Measurements from ENCODE around the gene PFKFB4.

PFKFB4 gene

DNA sequence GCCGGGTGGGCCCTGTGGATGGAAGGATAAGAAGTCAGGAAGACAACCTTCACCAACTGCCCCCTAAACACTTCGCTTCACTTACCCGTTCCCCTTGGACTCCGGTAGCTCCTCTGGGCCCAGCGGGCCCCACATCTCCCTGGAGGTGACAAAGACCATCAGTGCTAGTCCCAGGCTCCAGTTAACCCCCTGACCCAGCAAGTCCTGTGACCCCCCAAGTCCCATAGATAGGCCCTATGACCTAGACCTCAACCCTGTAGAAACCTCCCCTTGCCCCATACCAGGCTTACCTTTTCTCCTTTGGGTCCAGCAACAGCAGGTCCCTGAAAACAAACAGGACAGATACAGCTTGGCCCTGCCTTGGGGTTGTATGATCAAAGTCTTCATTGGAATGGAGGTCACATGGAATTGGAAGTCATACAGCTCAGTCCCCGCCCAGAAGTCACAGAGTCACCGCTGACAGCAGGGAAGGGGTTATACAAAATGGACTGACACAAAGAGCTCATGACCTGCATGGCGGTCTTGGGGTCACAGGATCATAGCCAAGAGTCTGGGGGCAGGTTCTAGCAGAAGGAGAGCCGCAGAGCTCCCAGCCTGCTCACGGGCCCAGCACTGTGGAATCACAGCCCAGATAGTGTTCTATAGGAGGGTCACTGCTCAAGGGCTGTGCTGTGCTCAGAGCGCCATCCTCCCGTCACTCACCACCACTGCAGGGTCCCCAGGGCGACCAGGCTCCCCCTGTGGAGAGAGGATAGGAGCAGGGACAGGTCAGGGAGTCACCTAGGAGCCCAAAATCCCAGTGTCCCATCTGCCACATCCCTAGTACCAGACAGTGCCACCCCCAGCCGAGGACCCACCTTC is 25.2 kb upstream of the PFKFB4 start:
- no peak for DNase-seq

DNA sequence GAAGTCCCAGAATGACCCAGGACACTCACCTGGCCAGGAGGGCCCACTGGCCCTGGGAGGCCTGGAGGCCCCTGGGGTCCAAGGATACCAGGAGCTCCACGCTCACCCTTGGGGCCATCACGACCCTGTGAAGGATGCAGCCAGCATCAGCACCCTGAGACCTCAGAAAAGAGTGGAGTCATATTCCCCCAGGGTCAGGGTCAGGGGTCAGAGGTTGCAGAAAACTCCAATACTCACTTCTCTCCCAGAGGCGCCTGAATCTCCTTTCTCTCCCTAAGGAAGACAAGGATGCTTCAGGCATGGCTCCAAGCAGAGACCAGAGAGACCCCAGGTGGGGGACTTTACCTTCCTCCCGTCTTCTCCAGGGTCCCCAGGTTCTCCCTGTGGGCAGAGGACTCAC is 20.0 kb upstream of the PFKFB4 start:
- DNase-seq, result no peak

DNA sequence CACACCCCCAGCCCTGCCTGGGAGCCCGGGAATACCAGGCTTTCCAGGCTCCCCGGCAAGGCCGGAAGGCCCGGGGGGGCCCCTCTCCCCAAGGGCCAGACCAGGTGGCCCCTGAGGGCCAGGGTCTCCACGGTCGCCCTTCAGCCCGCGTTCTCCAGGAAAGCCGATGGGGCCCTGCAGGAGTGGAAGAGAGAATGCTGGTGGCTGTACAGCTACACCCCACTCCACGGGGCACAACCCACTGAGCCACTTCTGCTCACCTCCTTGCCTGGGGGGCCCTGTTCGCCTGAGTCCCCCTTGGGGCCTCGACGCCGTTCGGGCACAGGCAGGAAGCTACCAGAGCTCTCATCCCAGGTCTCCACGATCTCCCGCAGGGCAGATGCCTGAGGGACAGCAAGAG is 18.8 kb upstream of the PFKFB4 start:
- DNase-seq, result no peak

DNA sequence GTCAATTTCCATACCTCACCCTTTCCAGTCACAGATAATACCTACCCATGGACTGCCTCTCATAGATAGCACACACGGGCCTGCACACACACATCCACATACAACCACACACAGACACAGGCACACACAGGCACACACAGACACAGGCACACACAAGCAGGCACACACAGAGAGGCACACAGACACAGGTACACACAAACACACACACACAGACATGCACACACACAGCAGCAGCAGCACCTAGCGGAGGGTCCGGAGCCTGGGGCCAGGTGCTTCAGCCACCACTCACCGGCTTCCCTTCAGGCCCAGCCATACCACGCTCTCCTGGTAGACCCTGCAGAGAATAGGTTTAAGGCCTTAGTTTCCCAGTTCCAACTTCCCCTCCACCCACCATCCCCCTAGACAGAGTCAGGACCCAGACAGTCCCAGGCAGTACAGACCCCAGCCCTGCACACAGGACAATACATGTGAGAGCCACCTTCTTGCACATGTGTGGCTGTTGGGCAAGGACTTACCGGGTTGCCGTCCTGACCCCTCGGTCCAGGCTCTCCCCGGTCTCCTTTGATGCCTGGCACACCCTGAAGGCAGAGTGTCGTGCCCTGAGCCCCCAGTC is 17.5 kb upstream of the PFKFB4 start:
- DNase-seq, result no peak

DNA sequence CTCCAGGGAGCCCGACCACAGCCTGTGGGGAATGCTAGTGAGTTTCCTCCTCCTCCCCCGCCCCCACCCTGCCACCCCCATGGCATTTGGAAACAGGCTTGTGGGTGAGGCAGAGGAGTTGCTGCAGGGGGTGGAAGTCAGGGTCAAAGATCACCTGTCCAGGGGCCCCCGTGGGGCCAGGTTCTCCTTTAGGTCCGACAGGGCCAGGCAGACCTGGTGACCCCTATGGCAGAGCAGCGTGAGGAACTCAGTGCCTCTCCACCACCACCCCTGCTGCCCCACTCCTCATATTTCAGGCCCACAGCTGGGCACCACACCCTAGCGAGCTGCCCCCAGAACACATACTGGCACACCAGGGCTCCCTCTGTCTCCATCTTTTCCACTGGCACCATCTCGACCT is 15.9 kb upstream of the PFKFB4 start:
- DNase-seq, result no peak

DNA sequence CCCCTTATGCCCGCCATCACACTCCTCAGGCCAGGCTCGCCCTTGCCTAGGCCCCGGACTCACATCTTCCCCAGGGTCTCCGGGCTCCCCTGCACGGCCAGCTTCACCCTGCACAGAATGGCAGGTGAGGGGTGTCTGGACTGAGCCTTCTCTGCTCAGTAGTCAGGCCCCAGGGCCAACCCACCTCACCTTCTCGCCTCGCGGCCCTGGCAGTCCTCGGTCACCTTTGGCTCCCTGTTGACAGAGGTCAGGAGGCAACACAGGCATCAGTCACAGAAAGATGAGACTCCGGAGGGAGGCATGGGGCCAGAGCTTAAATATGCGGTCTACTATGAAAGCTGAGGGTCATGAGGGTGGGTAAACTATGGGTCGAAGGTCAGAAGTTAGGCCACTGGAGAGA is 15.3 kb upstream of the PFKFB4 start:
- DNase-seq, result no peak

DNA sequence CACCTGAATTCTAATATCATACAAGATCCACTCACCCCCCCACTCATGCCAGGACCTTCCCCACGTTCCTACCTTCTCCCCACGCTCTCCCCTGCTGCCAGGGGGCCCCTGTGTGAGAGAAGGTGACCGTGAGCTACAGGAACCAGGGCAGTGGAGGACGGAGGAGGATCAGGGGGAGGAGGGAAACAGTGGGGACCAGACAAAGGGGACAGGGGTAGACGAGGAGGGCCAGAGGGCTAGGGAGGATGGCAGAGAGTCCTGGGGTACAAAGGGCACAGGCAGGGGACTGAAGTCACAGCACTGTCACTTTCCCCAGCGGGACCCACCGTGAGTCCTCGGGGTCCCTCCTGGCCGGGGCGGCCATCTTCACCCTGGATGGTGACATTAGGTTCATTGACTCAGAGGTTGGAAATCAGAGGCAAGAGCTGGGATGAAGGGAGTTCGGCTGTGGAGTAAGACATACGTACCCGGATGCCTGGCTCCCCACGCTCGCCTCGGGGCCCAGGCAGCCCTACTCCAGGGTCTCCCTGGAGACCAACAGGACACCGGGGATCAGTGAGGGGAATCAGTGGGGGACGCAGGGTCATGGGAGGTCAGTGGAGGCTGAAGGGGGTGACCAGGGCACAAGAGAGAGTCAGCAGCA is 13.3 kb upstream of the PFKFB4 start:
- no peak for DNase-seq

DNA sequence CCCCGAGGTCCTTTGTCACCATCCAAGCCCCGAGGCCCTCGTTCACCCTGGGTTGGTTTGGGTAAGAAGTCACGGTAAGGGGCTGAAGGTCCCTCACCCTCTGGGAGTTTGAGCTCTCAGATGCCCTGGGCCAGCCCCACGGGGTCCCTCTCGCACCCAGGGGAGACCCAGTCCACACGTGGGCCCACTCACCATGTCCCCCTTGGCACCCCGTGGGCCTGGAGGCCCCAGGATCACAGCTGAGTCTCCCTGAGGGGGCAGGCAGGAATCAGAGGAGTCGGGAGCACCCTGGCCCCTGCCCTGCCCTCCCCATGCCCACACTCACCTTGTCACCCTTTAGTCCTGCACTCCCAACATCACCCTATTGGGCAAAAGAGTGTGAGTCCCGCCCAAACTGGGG is 12.8 kb upstream of the PFKFB4 start:
- no peak for DNase-seq

DNA sequence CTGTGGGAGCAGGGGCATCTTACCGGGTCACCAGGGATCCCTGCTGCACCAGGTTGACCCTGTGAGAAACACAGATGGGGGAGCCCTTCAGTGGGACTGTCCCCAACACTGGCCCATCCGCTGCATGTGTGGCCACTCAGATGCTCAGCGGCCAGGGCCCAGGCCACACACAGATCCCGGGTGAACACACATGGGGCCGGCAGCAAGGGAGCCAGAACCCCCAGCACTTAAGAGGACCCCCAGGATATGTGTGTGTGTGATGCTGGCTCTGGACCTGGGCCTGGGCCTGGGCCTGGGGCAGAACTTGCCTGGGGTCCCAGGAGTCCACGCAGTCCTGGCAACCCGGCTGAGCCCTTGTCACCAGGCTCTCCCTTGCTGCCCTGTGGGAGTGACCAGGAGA is 11.9 kb upstream of the PFKFB4 start:
- no peak for DNase-seq

DNA sequence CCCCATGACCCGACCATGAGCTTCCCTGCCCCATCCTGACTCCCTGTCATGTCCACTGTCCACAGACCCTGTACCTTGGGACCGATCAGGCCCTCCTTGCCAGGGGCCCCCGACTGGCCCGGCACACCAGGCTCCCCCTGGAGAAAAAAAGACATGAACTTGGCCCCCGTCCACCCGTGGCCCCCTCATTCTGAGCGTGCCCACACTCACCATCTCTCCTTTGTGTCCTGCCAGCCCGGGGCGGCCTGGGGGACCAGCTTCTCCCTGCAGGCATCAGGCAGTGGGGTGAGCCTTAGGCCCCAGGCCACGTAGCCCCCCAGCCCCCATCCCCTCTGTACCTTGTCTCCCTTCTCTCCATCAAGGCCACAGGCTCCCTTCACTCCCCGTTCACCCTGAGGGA is 10.9 kb upstream of the PFKFB4 start:
- no peak for DNase-seq

DNA sequence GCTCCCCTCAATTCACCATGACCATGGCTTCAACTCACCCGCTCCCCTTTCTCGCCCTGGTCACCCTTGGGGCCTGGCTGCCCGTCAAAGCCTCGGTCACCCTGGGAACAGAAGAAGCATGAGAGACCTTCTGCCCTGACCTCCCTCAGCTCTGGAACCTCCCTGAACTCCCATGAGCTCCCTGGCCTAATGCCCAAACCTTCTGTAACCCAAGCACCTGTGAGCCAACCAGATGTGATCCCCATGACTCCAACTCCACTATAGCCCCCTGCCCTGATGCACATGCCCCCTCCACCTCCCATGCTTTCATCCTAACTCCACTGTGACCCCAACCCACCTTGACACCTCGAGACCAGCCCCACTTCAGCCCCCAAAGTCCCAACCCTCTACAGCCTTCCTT is 10.5 kb upstream of the PFKFB4 start:
- DNase-seq, result no peak

DNA sequence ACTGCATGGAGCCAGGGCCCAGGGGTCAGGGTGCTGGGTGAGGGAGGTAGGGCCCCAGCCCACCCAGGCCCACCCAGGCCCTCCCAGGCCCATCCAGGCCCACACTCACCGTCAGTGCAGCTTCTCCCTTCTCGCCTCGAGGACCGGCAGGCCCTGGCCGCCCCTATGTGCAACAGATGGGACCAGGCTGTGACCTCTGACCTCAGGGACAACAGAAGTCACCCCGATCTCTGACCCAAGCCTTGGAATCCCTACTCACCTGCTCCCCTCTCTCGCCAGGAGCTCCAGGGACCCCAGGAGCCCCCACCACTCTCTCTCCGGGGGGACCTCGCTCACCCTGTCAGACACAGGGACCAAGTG is 9.8 kb upstream of the PFKFB4 start:
- DNase-seq, result no peak

DNA sequence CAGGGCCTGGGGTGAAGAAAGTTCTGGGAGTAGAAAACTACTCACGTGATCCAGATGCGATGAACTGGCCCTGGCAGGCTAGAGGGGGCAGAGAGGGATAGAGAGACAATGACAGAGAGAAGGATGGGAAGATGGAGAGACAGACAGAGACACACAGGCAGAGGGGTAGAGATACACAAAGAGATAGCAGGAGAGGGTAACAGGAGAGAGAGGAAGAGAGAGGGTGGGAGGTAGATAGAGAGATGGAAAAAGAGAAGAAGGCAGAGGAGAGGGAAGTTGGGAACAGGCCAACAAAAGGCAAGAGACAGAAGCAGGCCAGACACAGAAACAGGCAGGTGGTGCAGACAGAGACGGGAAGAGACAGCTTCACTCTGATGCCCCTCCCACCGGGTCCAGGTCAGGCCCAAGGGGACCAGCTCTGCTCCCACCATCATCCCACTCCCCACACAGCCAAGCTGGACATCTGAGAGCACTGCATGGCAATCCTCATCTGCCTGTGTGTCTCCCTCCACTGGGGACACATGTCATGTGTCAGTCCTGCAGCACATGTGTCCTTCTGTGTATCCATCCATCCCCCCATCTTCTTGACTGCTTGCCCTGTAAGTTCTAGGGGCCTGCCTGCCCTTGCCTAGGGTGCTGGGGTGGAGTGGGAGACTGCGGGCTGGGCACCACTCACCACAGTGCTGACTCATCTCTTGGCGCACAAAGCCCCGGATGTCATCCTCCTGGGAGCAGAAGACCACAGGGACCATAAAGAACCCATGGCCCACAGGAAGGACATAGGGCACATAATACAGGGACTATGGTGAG is 9.2 kb upstream of the PFKFB4 start:
- DNase-seq, result peak; percentile 39

DNA sequence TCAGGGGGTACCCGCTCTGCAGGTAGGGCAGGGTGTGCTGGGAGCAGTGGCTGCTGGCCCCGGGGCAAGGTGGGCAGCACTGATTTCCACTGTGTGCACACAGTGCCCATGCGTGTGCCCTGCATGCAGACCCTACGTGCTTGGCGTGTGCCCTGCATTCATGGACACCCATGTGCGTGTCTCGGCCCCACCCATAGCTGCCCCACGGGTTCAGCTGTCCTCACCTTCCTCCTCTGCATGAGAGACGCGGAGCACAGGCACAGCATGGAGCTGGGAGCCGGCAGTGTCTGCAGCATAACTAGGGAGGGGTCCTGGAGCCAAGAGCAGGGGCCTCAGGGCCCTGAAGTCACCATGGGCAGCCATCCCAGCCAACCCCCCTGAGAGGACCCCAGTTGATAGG is 8.6 kb upstream of the PFKFB4 start:
- DNase-seq, result no peak

DNA sequence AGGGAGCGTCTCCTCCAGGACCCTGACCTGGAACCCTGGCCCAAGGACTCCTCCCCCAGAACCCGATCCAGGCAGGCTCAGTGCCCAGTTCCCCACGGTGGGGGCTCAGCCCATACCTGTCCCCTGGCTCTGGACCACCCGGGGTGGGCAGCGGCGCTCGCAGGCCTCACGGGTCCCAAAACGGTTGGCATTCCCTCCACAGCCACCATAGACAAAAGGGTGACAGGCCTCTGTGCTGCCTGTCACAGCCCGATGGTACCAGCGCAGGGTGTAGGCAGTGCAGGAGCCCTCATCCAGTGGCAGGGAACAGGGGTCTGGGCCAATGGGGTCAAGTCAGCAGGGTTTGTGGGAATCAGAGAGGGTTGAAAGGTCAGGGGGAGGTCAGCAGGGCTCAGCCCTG is 8.1 kb upstream of the PFKFB4 start:
- DNase-seq, result no peak

DNA sequence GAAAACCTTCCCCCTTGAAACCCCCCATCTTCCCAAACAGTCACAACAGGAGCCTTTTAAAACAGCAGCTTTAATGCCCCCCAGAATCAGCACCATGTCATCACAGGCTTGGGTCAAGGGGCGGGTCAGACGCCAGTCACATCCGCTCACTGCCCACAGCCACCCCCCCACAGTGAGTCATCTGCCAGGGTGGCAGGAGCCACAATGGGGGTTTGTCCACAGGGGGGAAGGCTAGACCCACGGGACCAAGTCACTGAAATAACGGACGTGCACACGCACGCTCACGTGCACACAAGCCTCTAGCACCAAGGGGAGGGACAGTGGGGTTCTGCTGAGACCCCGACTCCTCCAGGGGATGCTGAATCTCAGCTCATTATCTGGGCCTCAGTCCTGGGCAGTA is 7.4 kb upstream of the PFKFB4 start:
- peak; percentile 40 for DNase-seq

DNA sequence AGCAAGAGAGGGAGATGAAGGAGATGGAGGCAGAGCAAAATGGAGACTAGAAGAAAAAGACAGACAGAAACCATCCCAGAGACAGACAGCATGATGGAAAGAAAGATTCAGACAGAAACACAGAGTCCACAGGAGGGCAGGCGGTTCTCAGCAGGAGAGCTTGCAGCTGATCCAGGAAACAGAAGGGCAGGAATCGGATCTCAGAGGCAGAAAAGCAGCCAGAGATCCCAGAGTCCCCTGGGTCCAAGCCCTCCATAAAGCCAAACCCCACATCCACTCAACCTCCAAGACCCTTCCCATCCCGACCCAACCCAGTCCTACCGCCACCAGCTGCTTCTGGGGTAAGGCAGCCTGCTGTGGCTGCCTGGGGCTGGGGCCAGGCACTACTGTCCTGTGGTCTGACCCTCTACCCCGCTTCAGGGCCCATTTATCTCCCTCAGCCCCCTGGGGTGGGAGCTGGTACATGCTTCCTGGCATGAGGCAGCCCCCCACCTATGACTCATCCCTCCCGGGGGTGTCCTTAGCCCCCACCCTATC is 6.8 kb upstream of the PFKFB4 start, which contains the start of gene UCN2:
Gene UCN2 (minus strand): TSS at position 400 of the 537 bp plus-strand sequence. CDS start 657 bp downstream, outside the sequence.
- DNase-seq, result no peak

DNA sequence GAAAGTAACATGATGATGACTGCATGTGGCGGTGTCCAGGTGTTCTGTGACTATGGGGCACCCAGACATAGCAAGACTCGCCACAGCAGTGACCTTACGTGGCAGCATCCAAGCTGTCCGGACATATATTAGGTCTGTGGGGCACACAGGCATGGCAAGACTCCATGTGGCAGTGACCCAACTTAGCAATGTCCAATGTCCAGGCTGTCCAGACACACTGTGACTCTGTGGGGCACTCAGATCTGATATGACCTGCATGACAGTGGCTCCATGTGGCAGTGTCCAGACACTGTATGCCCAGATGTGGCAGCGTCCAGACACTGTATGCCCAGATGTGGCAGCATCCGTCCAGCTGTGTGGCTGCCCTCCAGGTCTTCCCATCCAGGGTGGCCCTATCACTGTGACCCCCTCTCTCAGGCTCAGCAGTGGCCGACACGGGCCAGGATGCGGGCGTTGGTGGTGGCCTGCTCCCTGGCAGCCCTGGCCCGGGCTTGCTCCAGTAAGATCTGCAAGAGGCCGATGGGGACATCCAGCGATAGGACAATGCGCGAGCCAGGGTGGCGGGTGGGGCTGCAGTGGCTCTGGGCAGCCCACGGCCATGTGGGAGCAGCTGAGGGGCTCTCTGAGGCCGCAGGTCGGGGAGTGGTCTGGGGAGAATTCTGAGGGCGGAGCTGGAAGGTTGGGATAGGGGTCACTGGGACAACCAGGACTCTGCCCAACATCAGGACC is 5.9 kb upstream of the PFKFB4 start:
- no peak for DNase-seq

DNA sequence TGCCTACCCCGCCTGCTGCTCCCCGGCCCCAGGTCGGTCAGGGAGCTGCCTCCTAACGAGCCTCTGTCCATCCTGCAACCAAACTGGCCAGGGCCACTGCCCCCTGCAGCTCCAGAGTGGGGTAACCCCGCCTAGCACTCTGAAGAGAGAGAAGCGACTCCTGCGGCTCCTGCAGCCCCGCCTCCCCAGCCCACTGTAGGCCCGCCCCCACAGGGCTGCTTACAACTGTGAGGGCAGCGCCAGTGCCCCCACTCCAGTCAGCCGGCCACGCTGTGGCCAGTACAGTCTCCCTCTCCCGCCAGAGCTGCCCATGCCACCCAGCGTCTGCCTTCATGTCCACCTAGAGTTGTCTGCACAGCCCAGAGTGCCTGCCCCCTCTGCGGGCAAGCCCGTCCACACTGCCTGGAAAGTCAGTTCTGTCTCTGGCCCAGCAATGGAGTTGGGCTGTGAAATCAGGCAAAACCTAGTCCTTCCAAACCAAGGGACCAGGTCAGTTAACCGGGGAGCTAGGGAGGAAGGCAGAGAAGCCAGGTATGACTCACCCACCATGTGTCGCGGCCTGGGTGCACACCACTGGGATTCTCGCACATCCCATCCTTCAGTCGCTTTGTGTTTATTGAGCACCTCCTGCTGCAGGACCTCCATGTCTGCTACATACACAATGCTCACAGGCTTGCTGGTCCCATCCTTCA is 4.6 kb upstream of the PFKFB4 start:
- DNase-seq, result no peak

DNA sequence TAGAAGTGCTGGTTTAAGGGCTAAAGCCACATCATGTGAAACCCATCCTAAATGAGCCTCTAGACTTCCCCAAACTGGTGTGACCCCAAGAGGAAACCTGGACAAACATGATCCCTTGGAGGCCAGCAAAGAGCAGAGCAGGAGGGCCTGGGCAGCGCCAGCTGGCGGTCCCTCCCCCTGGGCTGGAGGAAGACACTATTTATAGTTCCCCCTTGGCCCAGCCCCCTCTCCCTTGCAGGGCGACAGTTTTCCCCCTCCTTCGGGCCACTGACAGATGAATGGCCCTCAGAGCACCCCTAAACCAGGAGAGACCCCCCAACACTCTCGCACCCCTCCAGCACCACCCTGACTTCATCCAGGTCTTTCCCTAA is 4.0 kb upstream of the PFKFB4 start:
- no peak for DNase-seq

DNA sequence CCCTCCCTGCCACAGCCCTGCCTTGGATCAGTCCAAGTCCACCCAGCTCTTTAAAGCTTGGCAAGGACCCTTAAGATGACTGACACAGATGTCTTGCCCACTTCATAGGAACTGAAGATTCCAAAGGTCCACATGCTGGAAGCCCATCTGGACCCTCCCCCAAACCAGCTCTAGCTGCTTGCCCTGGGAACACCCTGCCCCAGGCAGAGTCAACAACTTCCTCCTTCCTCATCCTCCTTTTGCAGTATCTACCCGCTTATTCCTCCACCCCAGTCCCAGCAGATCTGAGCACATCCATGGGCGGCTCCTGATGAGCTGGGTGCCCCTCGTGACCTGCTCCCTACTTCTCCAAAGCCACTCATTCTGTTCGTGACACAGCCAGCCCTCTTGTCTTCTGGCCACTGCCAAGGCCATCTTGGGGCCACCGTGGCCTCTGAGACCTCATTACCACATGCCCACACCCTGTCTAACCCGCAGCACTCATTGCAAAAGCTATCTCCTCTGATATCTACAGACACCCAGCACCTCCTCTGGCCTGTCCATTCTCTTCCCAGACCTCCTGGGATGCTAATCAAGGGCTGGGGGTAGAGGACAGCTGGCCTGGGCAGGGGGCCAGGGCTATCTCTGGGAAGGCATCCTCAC is 2.0 kb upstream of the PFKFB4 start:
- no peak for DNase-seq
